ENCODE data around the gene FAM171A1.

Gene FAM171A1

GRCh38 chr10:15228426-15228825, 142.7 kb downstream of the FAM171A1 start:
- H2AFZ ChIP-seq (ENCODE audit: low read length, unreplicated experiment), result no peak overlapping the region
- H3K4me1 ChIP-seq (ENCODE audit: control insufficient read depth, insufficient read depth, low read length, unreplicated experiment), result no peaks in the 10 kb centered on the region
- no peaks in the 10 kb centered on the region for H3K79me2 ChIP-seq (ENCODE audit: control insufficient read depth, insufficient read depth, low read length, unreplicated experiment)
- no peak overlapping the region for H3K4me3 ChIP-seq (ENCODE audit: low read depth, low read length)
- H3K27me3 ChIP-seq (ENCODE audit: insufficient read depth, low read length), result no peaks in the 10 kb centered on the region
- no peak overlapping the region for H3K27ac ChIP-seq (ENCODE audit: low read depth, low read length)
- H3K36me3 ChIP-seq (ENCODE audit: insufficient read depth, low read length), result peaks cover 5% of the 10 kb centered on the region; the same call in 1 of the 2 replicates

GRCh38 chr10:15227611-15228372, 143.3 kb downstream of the FAM171A1 start:
- Histone ChIP-seq H3K27ac (ENCODE audit: low read depth, low read length) (no peak overlapping the region), H3K4me3 (ENCODE audit: low read depth, low read length) (no peak overlapping the region), H3K79me2 (ENCODE audit: control insufficient read depth, insufficient read depth, low read length, unreplicated experiment) (no peaks in the 10 kb centered on the region), H2AFZ (ENCODE audit: low read length, unreplicated experiment) (no peak overlapping the region), H3K4me1 (ENCODE audit: control insufficient read depth, insufficient read depth, low read length, unreplicated experiment) (no peaks in the 10 kb centered on the region), H3K36me3 (ENCODE audit: insufficient read depth, low read length) (peaks cover 5% of the 10 kb centered on the region; the same call in 1 of the 2 replicates), H3K27me3 (ENCODE audit: insufficient read depth, low read length) (no peaks in the 10 kb centered on the region)

- no peaks in the 10 kb centered on the region for H3K79me2 ChIP-seq (ENCODE audit: control insufficient read depth, insufficient read depth, low read length, unreplicated experiment)
- H2AFZ ChIP-seq (ENCODE audit: low read length, unreplicated experiment), result no peak overlapping the region
- no peak overlapping the region for H3K4me3 ChIP-seq (ENCODE audit: low read depth, low read length)
- H3K27ac ChIP-seq (ENCODE audit: low read depth, low read length), result no peak overlapping the region
- no peaks in the 10 kb centered on the region for H3K27me3 ChIP-seq (ENCODE audit: insufficient read depth, low read length)
- no peaks in the 10 kb centered on the region for H3K4me1 ChIP-seq (ENCODE audit: control insufficient read depth, insufficient read depth, low read length, unreplicated experiment)
- H3K36me3 ChIP-seq (ENCODE audit: insufficient read depth, low read length), result peaks cover 5% of the 10 kb centered on the region; the same call in 1 of the 2 replicates
Measured at GRCh38 chr10:15225511-15225910, 145.6 kb downstream of the FAM171A1 start.

- no peak overlapping the region for H3K27ac ChIP-seq (ENCODE audit: low read depth, low read length)
- H3K4me1 ChIP-seq (ENCODE audit: control insufficient read depth, insufficient read depth, low read length, unreplicated experiment), result no peaks in the 10 kb centered on the region
- no peaks in the 10 kb centered on the region for H3K27me3 ChIP-seq (ENCODE audit: insufficient read depth, low read length)
- peaks cover 5% of the 10 kb centered on the region; the same call in 1 of the 2 replicates for H3K36me3 ChIP-seq (ENCODE audit: insufficient read depth, low read length)
- no peaks in the 10 kb centered on the region for H3K79me2 ChIP-seq (ENCODE audit: control insufficient read depth, insufficient read depth, low read length, unreplicated experiment)
- no peak overlapping the region for H2AFZ ChIP-seq (ENCODE audit: low read length, unreplicated experiment)
- H3K4me3 ChIP-seq (ENCODE audit: low read depth, low read length), result no peak overlapping the region
Measured at GRCh38 chr10:15224948-15225347, 146.1 kb downstream of the FAM171A1 start.

GRCh38 chr10:15223174-15223573, 147.9 kb downstream of the FAM171A1 start:
- no peak overlapping the region for H3K4me3 ChIP-seq (ENCODE audit: low read depth, low read length)
- no peaks in the 10 kb centered on the region for H3K27me3 ChIP-seq (ENCODE audit: insufficient read depth, low read length)
- no peak overlapping the region for H3K27ac ChIP-seq (ENCODE audit: low read depth, low read length)
- H3K79me2 ChIP-seq (ENCODE audit: control insufficient read depth, insufficient read depth, low read length, unreplicated experiment), result no peaks in the 10 kb centered on the region
- no peak overlapping the region for H2AFZ ChIP-seq (ENCODE audit: low read length, unreplicated experiment)
- peaks cover 6% of the 10 kb centered on the region for H3K4me1 ChIP-seq (ENCODE audit: control insufficient read depth, insufficient read depth, low read length, unreplicated experiment)
- H3K36me3 ChIP-seq (ENCODE audit: insufficient read depth, low read length), result peaks cover 5% of the 10 kb centered on the region; the same call in 1 of the 2 replicates

- H3K79me2 ChIP-seq (ENCODE audit: control insufficient read depth, insufficient read depth, low read length, unreplicated experiment), result no peaks in the 10 kb centered on the region
- no peaks in the 10 kb centered on the region for H3K27me3 ChIP-seq (ENCODE audit: insufficient read depth, low read length)
- peaks cover 6% of the 10 kb centered on the region for H3K4me1 ChIP-seq (ENCODE audit: control insufficient read depth, insufficient read depth, low read length, unreplicated experiment)
- H3K27ac ChIP-seq (ENCODE audit: low read depth, low read length), result no peak overlapping the region
- H3K36me3 ChIP-seq (ENCODE audit: insufficient read depth, low read length), result peaks cover 5% of the 10 kb centered on the region; the same call in 1 of the 2 replicates
- H3K4me3 ChIP-seq (ENCODE audit: low read depth, low read length), result no peak overlapping the region
- H2AFZ ChIP-seq (ENCODE audit: low read length, unreplicated experiment), result no peak overlapping the region
Measured at GRCh38 chr10:15222511-15222910, 148.6 kb downstream of the FAM171A1 start.

GRCh38 chr10:15220445-15220844, 150.6 kb downstream of the FAM171A1 start:
- Histone ChIP-seq H3K4me3 (ENCODE audit: low read depth, low read length) (no peak overlapping the region), H3K36me3 (ENCODE audit: insufficient read depth, low read length) (peaks cover 5% of the 10 kb centered on the region; the same call in 1 of the 2 replicates), H3K4me1 (ENCODE audit: control insufficient read depth, insufficient read depth, low read length, unreplicated experiment) (peaks cover 6% of the 10 kb centered on the region), H3K79me2 (ENCODE audit: control insufficient read depth, insufficient read depth, low read length, unreplicated experiment) (no peaks in the 10 kb centered on the region), H3K27me3 (ENCODE audit: insufficient read depth, low read length) (no peaks in the 10 kb centered on the region), H3K27ac (ENCODE audit: low read depth, low read length) (no peak overlapping the region), H2AFZ (ENCODE audit: low read length, unreplicated experiment) (no peak overlapping the region)

GRCh38 chr10:15216700-15217099, 154.4 kb downstream of the FAM171A1 start:
- no peak overlapping the region for H3K27ac ChIP-seq (ENCODE audit: low read depth, low read length)
- peaks cover 13% of the 10 kb centered on the region for H3K4me1 ChIP-seq (ENCODE audit: control insufficient read depth, insufficient read depth, low read length, unreplicated experiment)
- peaks cover 11% of the 10 kb centered on the region for H3K36me3 ChIP-seq (ENCODE audit: insufficient read depth, low read length)
- H3K27me3 ChIP-seq (ENCODE audit: insufficient read depth, low read length), result no peaks in the 10 kb centered on the region
- H3K4me3 ChIP-seq (ENCODE audit: low read depth, low read length), result no peak overlapping the region
- H3K79me2 ChIP-seq (ENCODE audit: control insufficient read depth, insufficient read depth, low read length, unreplicated experiment), result no peaks in the 10 kb centered on the region
- H2AFZ ChIP-seq (ENCODE audit: low read length, unreplicated experiment), result no peak overlapping the region

- Histone ChIP-seq H3K27me3 (ENCODE audit: insufficient read depth, low read length) (no peaks in the 10 kb centered on the region), H3K4me1 (ENCODE audit: control insufficient read depth, insufficient read depth, low read length, unreplicated experiment) (peaks cover 28% of the 10 kb centered on the region), H3K4me3 (ENCODE audit: low read depth, low read length) (no peak overlapping the region), H3K27ac (ENCODE audit: low read depth, low read length) (no peak overlapping the region), H2AFZ (ENCODE audit: low read length, unreplicated experiment) (no peak overlapping the region), H3K36me3 (ENCODE audit: insufficient read depth, low read length) (peaks cover 11% of the 10 kb centered on the region), H3K79me2 (ENCODE audit: control insufficient read depth, insufficient read depth, low read length, unreplicated experiment) (no peaks in the 10 kb centered on the region)
Measured at GRCh38 chr10:15214237-15214636, 156.9 kb downstream of the FAM171A1 start.

- H3K79me2 ChIP-seq (ENCODE audit: control insufficient read depth, insufficient read depth, low read length, unreplicated experiment), result no peaks in the 10 kb centered on the region
- H3K27ac ChIP-seq (ENCODE audit: low read depth, low read length), result no peak overlapping the region
- no peak overlapping the region for H2AFZ ChIP-seq (ENCODE audit: low read length, unreplicated experiment)
- no peaks in the 10 kb centered on the region for H3K27me3 ChIP-seq (ENCODE audit: insufficient read depth, low read length)
- H3K4me1 ChIP-seq (ENCODE audit: control insufficient read depth, insufficient read depth, low read length, unreplicated experiment), result peaks cover 23% of the 10 kb centered on the region
- peaks cover 11% of the 10 kb centered on the region for H3K36me3 ChIP-seq (ENCODE audit: insufficient read depth, low read length)
- H3K4me3 ChIP-seq (ENCODE audit: low read depth, low read length), result no peak overlapping the region
Measured at GRCh38 chr10:15213461-15213861, 157.6 kb downstream of the FAM171A1 start.

- Histone ChIP-seq H3K79me2 (ENCODE audit: control insufficient read depth, insufficient read depth, low read length, unreplicated experiment) (no peaks in the 10 kb centered on the region), H3K4me3 (ENCODE audit: low read depth, low read length) (peak overlapping the region; percentile 54), H3K27ac (ENCODE audit: low read depth, low read length) (peak overlapping the region; percentile 88), H3K27me3 (ENCODE audit: insufficient read depth, low read length) (no peaks in the 10 kb centered on the region), H2AFZ (ENCODE audit: low read length, unreplicated experiment) (peak overlapping the region; percentile 47), H3K36me3 (ENCODE audit: insufficient read depth, low read length) (peaks cover 11% of the 10 kb centered on the region), H3K4me1 (ENCODE audit: control insufficient read depth, insufficient read depth, low read length, unreplicated experiment) (peaks cover 23% of the 10 kb centered on the region)
Measured at GRCh38 chr10:15211464-15211979, 159.6 kb downstream of the FAM171A1 start.
